Ectodermal cell (in vitro differentiated cells): ENCODE results near the gene RASSF4.

Source experiments
- H3K27ac ChIP-seq: 2 replicates; pipeline ENCODE4 v1.7.0; 2013; ENCODE audit warnings: mild to moderate bottlenecking, low read depth, low read length; ENCODE audit not compliant: insufficient read depth, poor library complexity, severe bottlenecking
- H3K27me3 ChIP-seq: 2 replicates; pipeline ENCODE4 v1.7.0; 2013; ENCODE audit warnings: mild to moderate bottlenecking, low read length; ENCODE audit not compliant: insufficient read depth, control insufficient read depth, poor library complexity, severe bottlenecking
- H3K36me3 ChIP-seq: one replicate; pipeline ENCODE4 v1.7.0; 2013; ENCODE audit warnings: low read length; ENCODE audit not compliant: control insufficient read depth, insufficient read depth
- H3K4me1 ChIP-seq: one replicate; pipeline ENCODE4 v1.7.0; 2013; ENCODE audit warnings: low read length; ENCODE audit not compliant: control insufficient read depth, insufficient read depth
- H3K4me3 ChIP-seq: 2 replicates; pipeline ENCODE4 v1.7.0; 2013; ENCODE audit warnings: low read depth, low read length, control low read depth; ENCODE audit not compliant: insufficient read depth
- H3K9me3 ChIP-seq: 2 replicates; pipeline ENCODE4 v1.7.0; 2013; ENCODE audit warnings: mild to moderate bottlenecking, low read length, moderate library complexity; ENCODE audit not compliant: control insufficient read depth
- WGBS, 2 experiments: methylation state at CpG; one replicate each; pipeline ENCODE4 v1.1.7; 2013; ENCODE audit warnings: missing lambda C conversion rate in 2 of 2; 5-methylcytosine and 5-hydroxymethylcytosine counted together

Gene RASSF4

GRCh38 chr10:44990965-44991364 lies 31.4 kb downstream of the RASSF4 start:
- Histone ChIP-seq H3K4me3 (no peak overlapping the region), H3K4me1 (peaks cover 26% of the 10 kb centered on the region), H3K27me3 (no peaks in the 10 kb centered on the region), H3K9me3 (no peaks in the 10 kb centered on the region), H3K27ac (no peak overlapping the region), H3K36me3 (no peaks in the 10 kb centered on the region)
- 85 to 91% methylated on average over 7 of the region's 7 CpGs for WGBS, 2 experiments

- WGBS, 2 experiments: 87 to 89% methylated on average over 5 of the region's 5 CpGs
- H3K27me3 ChIP-seq: no peaks in the 10 kb centered on the region
Observed at GRCh38 chr10:44991571-44991970, 32.0 kb downstream of the RASSF4 start.

GRCh38 chr10:44992070-44992731 lies 32.6 kb downstream of the RASSF4 start:
- 93 to 94% methylated on average over 11 of the region's 11 CpGs for WGBS, 2 experiments
- H3K4me1 ChIP-seq: peaks cover 26% of the 10 kb centered on the region
- no peak overlapping the region for H3K4me3 ChIP-seq
- no peaks in the 10 kb centered on the region for H3K27me3 ChIP-seq
- H3K36me3 ChIP-seq: no peaks in the 10 kb centered on the region
- no peaks in the 10 kb centered on the region for H3K9me3 ChIP-seq
- H3K27ac ChIP-seq: no peak overlapping the region

More at GRCh38 chr10:44991571-44991970, 32.0 kb downstream of the RASSF4 start:
- Histone ChIP-seq H3K36me3 (no peaks in the 10 kb centered on the region), H3K4me3 (no peak overlapping the region), H3K9me3 (no peaks in the 10 kb centered on the region), H3K27ac (no peak overlapping the region), H3K4me1 (peaks cover 26% of the 10 kb centered on the region)

GRCh38 chr10:44992732-44993225 lies 33.2 kb downstream of the RASSF4 start:
- no peaks in the 10 kb centered on the region for H3K36me3 ChIP-seq
- no peaks in the 10 kb centered on the region for H3K27me3 ChIP-seq
- 94% methylated on average over 8 of the region's 8 CpGs for WGBS, 2 experiments
- peaks cover 26% of the 10 kb centered on the region for H3K4me1 ChIP-seq
- no peak overlapping the region for H3K4me3 ChIP-seq
- no peaks in the 10 kb centered on the region for H3K9me3 ChIP-seq
- no peak overlapping the region for H3K27ac ChIP-seq

GRCh38 chr10:44993226-44993921 lies 33.8 kb downstream of the RASSF4 start:
- 95% methylated on average over 14 of the region's 14 CpGs for WGBS, 2 experiments
- Histone ChIP-seq H3K36me3 (no peaks in the 10 kb centered on the region), H3K9me3 (no peaks in the 10 kb centered on the region), H3K4me3 (no peak overlapping the region), H3K27me3 (no peaks in the 10 kb centered on the region), H3K27ac (no peak overlapping the region), H3K4me1 (peaks cover 26% of the 10 kb centered on the region)

- no peak overlapping the region for H3K4me3 ChIP-seq
- H3K4me1 ChIP-seq: peaks cover 26% of the 10 kb centered on the region
- H3K27me3 ChIP-seq: no peaks in the 10 kb centered on the region
- H3K9me3 ChIP-seq: no peaks in the 10 kb centered on the region
- WGBS, 2 experiments: 67% methylated on average over 11 of the region's 11 CpGs
- H3K27ac ChIP-seq: no peak overlapping the region
- no peaks in the 10 kb centered on the region for H3K36me3 ChIP-seq
Observed at GRCh38 chr10:44993922-44994751, 34.5 kb downstream of the RASSF4 start.

- no peaks in the 10 kb centered on the region for H3K36me3 ChIP-seq
- peaks cover 22% of the 10 kb centered on the region for H3K4me1 ChIP-seq
- no peaks in the 10 kb centered on the region for H3K27me3 ChIP-seq
- 90 to 91% methylated on average over 9 of the region's 9 CpGs for WGBS, 2 experiments
- H3K9me3 ChIP-seq: no peaks in the 10 kb centered on the region
- H3K27ac ChIP-seq: no peak overlapping the region
- H3K4me3 ChIP-seq: no peak overlapping the region
Observed at GRCh38 chr10:44994752-44995530, 35.3 kb downstream of the RASSF4 start.

- Histone ChIP-seq H3K9me3 (no peaks in the 10 kb centered on the region), H3K27ac (no peak overlapping the region), H3K4me1 (peaks cover 21% of the 10 kb centered on the region), H3K27me3 (no peaks in the 10 kb centered on the region), H3K4me3 (no peak overlapping the region), H3K36me3 (no peaks in the 10 kb centered on the region)
- 89 to 91% methylated on average over 4 of the region's 4 CpGs for WGBS, 2 experiments
Observed at GRCh38 chr10:44995581-44995913, 35.9 kb downstream of the RASSF4 start.

- H3K27me3 ChIP-seq: no peaks in the 10 kb centered on the region
- H3K36me3 ChIP-seq: no peaks in the 10 kb centered on the region
- peaks cover 16% of the 10 kb centered on the region for H3K4me1 ChIP-seq
- no peaks in the 10 kb centered on the region for H3K9me3 ChIP-seq
- WGBS, 2 experiments: 93% methylated on average over 9 of the region's 9 CpGs
- H3K27ac ChIP-seq: no peak overlapping the region
- H3K4me3 ChIP-seq: no peak overlapping the region
Observed at GRCh38 chr10:44995914-44996669, 36.5 kb downstream of the RASSF4 start.
